ENCODE data around the gene SNED1.

SNED1 gene

GRCh38 chr2:241068942-241069810, 70.8 kb downstream of the SNED1 start:
- DNase-seq (ENCODE audit: low read depth): no peak
- no peak for TF ChIP-seq CTCF (conservative IDR thresholded peaks at IDR 0.05; ENCODE audit: low read depth, low read length)
- no peak overlapping the region for H3K4me3 ChIP-seq (ENCODE audit: low read length)

- no peak for TF ChIP-seq CTCF (conservative IDR thresholded peaks at IDR 0.05; ENCODE audit: low read depth, low read length)
- DNase-seq (ENCODE audit: low read depth): no peak
- H3K4me3 ChIP-seq (ENCODE audit: low read length): no peak overlapping the region
Measured at GRCh38 chr2:241069821-241070281, 71.4 kb downstream of the SNED1 start.

GRCh38 chr2:241070361-241070760, 71.9 kb downstream of the SNED1 start:
- TF ChIP-seq CTCF (conservative IDR thresholded peaks at IDR 0.05; ENCODE audit: low read depth, low read length): no peak

GRCh38 chr2:241070811-241071676, 72.6 kb downstream of the SNED1 start:
- no peak for DNase-seq (ENCODE audit: low read depth)
- TF ChIP-seq CTCF (conservative IDR thresholded peaks at IDR 0.05; ENCODE audit: low read depth, low read length): no peak
- no peak overlapping the region for H3K4me3 ChIP-seq (ENCODE audit: low read length)

More at GRCh38 chr2:241070361-241070760, 71.9 kb downstream of the SNED1 start:
- no peak overlapping the region for H3K4me3 ChIP-seq (ENCODE audit: low read length)
- DNase-seq (ENCODE audit: low read depth): no peak

- TF ChIP-seq CTCF (conservative IDR thresholded peaks at IDR 0.05; ENCODE audit: low read depth, low read length): no peak
- H3K4me3 ChIP-seq (ENCODE audit: low read length): no peak overlapping the region
- no peak for DNase-seq (ENCODE audit: low read depth)
Measured at GRCh38 chr2:241071677-241072111, 73.3 kb downstream of the SNED1 start.

GRCh38 chr2:241072151-241072550, 73.7 kb downstream of the SNED1 start:
- TF ChIP-seq CTCF (conservative IDR thresholded peaks at IDR 0.05; ENCODE audit: low read depth, low read length): no peak
- H3K4me3 ChIP-seq (ENCODE audit: low read length): no peak overlapping the region
- DNase-seq (ENCODE audit: low read depth): no peak
